ENCODE results near the gene LGI2.
"Not testable (repeated sequence)": the region's sequence is repeated elsewhere in the genome, so short reads cannot be mapped to it uniquely, and the experiment has no call there.

LGI2 gene

GRCh38 chr4:25030277-25031076 is at the start of gene LGI2:
Gene LGI2, minus strand, starts transcription at chr4:25030946. Its CDS starts 253 bp downstream, at chr4:25030693.
- peak; percentile 40 for DNase-seq

- DNase-seq = no peak
Measured at GRCh38 chr4:25078523-25078922, 47.8 kb upstream of the LGI2 start.

DNA sequence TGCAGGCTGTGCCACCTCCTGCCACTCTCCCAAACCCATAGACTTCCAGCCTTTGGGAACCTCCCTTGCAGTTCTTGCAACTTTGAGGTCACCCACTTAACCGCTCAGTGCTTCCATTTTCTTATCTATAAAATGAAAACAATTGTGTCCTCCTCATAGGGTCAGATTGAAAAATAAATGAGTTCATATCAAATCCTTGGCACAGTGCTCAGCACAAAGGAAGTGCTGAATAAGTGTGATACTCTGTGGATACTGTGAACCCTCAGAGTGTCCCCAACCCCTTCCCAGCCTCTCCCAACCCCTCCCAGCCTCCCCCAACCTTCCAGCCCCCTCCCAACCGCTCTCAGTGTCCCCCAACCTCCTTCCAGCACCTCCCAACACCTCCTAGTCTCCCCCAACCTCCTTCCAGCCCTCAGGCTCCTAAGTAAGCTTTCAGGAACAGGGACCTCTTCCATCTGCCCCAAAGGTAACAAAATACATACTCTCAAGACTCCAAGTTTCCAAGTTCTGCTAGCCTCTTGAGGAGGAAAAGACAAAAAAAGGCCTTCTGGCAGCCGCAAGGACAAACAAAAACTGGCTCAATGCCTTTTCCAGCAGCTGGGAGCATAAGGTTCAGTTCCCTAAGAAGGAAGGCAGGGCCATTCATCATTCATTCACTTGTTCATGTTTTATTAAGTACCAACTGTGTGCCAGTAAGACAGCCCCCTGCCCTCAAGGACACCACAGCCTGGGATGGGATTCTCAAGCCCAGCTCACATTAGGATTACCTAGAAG is 46.1 kb upstream of the LGI2 start:
- no peak for DNase-seq

- DNase-seq = no peak
Measured at GRCh38 chr4:25075851-25076250, 45.1 kb upstream of the LGI2 start.

GRCh38 chr4:25075129-25075528 is 44.4 kb upstream of the LGI2 start:
- no peak for DNase-seq

DNA sequence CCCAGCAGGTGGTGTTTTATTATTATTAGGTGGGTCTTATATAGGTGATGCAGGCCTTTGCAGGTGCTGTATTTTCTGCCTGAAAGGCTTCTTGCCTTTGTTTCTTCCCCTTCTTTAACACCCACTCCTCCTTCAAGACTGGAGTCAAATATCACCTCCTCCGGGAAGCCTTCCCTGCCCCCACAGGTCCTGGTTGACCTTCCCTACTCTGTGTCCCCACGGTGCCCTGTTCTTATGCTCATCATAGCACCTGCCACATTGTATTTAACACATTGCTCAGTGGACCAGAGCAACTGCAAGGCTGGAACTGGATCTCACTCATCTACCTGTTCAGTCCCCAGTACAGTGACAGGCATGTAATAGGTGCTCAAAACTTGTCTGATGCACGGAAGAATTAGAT is 39.8 kb upstream of the LGI2 start:
- no peak for DNase-seq

DNA sequence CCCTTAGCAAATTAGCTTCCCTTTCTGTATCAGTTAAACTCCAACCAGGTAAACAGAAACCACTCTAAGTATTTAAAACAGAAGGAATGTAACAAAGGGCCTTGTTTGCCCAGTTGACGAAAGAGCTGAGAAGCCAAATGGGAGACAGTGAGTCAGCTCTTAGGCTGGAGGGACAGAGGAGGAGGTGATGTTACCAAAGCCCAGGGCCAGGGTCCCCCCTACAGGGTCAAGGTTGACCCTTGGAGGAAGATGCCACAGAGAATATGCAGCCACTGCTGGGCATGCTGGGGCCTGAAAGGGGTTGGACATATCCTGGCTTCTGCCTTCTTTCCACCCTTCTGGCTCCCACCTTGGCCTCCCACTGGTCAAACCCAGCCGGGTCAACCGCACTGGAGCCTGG is 38.3 kb upstream of the LGI2 start:
- no peak for DNase-seq

DNA sequence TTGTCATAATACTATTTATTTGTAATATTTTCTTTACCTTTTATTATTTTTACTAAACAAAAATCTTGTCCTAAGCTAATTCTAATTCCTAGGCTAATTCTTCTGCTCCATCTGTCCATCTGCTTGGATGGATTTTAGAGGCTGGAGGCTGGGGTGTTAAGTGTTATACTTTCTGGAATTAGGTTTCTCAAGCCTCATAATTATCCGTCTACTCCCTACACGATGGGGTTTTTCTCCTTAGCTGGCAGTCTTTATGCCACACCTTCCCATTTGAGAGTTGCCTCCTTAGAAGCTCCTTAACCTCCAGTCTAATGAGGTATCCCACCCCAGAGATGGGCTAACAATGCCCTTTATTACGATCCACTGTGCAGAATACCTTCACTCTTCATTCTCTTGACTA is 37.6 kb upstream of the LGI2 start:
- no peak for DNase-seq

DNA sequence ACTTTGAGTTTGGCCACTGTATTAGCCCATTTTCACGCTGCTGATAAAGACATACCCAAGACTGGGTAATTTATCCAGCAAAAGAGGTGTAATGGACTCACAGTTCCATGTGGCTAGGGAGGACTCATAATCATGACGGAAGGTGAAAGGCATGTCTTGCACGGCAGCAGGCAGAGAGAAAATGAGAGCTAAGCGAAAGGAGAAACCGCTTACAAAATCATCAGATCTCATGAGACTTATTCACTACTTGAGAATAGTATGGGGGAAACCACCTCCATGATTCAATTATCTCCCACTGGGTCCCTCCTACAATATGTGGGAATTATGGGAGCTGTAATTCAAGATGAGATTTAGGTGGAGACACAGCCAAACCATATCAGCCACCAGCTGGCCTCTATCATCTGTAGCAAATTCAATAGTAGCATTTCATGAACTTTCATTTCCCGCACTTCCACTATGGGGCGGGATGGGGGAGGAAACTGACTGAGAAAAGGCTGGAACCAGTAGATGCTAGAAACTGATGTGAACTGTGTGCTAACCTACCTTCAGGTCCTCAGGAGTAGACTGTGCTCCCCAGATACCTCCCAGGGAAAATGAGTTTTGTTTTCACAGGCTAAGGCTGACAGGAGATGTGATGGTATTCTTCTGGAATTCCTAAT is 35.3 kb upstream of the LGI2 start:
- DNase-seq = no peak

GRCh38 chr4:25065431-25065858 is 34.7 kb upstream of the LGI2 start:
- DNase-seq = no peak

GRCh38 chr4:25064447-25064846 is 33.7 kb upstream of the LGI2 start:
- DNase-seq = not testable (repeated sequence)

- DNase-seq = no peak
Measured at GRCh38 chr4:25063116-25063515, 32.4 kb upstream of the LGI2 start.

DNA sequence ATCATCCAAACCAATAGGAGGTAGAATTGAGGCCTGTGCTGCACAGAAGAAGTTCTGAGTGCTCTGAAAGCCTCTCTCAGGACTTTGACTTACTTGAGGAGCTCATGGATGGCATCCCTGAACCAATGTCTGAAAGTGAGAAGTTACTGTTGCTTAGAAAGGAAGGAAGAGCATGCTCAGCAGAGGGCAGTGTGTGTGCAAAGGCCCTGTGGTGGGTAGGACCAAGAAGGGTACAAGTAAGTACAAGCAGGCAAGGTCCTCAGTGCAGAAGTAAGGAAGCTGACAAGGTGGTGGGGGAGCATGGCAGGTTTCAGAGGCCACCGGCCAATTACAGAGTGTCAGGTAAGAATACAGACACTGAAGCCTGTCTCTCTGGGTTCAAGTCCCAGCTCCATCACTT is 31.4 kb upstream of the LGI2 start:
- no peak for DNase-seq

- DNase-seq = no peak
Measured at GRCh38 chr4:25061602-25062001, 30.9 kb upstream of the LGI2 start.

DNA sequence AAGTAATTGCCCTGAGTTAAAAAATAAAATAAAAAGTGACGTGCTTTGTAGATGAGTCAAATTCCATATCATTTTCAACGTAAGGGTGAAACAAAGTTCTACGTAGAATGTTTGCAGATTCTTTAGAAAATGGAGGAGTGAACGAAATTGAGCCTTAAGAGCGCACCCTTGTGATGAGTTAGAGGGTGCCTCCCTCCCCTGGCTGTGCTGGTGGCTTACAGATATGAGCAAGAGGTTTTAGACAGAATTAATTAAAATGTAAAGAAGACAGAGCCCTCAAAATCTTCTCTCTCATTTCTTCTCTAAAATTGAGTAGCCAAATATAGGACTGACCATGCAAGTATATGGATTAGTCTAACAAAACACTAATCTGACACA is 30.2 kb upstream of the LGI2 start:
- no peak for DNase-seq

DNA sequence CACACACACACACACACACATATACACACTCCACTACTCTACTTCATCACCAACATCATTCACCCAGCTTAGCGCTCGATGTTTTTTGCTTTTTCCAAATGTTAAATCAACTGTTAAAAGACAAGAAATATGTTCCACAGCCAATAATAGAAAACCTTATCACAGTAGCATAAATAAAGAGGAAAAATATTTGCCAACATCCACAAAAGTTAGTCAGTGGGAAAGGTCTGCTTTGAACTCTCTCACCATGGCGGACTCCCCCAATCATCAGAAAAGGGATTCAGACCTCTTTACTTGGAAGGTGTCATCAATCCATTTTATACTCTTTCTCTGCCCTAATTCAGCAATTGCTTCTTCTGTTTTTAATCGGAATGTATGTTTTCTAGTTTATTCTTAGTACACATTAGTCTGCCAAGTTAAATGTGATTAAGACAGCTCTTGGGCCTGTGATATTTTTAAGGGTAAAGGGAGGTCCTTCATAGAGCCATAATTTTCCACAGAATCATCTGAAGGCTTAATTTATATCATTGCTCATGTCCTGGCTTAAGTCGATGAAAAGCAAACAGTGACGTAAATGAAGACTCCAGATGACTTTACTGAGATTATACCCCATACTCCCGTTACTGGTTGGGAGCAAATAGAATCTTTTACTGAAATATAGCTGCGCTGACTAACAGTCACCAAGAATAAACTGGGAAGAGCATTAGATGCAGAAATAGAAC is 29.7 kb upstream of the LGI2 start:
- DNase-seq = no peak

DNA sequence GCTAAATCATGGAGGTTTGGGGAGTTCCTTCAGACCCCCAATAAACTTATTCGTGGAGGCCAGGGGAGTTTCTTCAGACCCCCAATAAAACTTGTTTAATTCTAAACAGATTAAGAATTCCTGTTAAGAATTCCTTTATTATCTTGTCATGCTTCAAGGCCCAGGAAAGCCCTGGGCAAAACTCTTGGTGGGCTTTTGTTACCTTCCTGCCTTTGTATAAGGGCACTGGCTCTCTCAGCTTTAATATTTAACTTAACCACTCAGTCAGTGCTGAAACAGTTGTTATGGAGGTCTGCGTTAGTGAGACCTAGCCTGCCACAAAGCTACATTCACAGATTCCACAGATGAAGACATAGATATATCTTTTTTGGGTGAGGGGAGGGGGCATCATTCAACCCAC is 29.0 kb upstream of the LGI2 start:
- no peak for DNase-seq

GRCh38 chr4:25058796-25059195 is 28.1 kb upstream of the LGI2 start:
- no peak for DNase-seq

DNA sequence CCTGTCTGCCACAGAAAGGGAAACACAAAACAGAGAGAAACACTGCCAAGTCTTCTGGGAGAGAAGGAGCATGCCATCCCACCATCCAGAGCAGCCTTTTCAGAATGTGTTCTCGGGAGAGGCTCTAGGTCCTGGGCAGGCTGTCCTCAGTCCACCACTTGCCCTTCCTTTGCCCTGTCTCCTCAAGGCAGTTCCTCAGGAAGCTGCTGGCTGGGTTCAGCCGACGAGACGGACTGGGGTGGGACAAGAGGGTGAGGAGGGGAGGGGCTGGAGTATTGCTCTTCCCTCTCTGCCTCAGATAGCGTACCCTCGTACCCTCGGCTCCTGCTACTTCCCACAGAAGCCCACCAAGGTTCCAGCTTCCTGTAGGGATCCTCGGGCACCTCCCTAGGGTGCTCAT is 26.6 kb upstream of the LGI2 start:
- no peak for DNase-seq

DNA sequence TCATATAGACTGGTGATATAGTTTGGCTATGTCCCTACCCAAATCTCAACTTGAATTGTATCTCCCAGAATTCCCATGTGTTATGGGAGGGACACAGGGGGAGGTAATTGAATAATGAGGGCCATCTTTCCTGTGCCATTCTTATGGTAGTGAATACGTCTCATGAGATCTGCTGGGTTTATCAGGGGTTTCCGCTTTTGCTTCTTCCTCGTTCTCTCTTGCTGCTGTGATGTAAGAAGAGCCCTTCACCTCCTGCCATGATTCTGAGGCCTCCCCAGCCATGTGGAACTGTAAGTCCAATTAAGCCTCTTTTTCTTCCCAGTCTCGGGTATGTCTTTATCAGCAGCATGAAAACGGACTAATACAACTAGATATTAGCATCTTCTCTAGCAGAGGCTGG is 21.3 kb upstream of the LGI2 start:
- DNase-seq = not testable (repeated sequence)

- peak; percentile 15 for DNase-seq
Measured at GRCh38 chr4:25051534-25051933, 20.8 kb upstream of the LGI2 start.

GRCh38 chr4:25050370-25051078 is 19.8 kb upstream of the LGI2 start:
- DNase-seq = no peak

DNA sequence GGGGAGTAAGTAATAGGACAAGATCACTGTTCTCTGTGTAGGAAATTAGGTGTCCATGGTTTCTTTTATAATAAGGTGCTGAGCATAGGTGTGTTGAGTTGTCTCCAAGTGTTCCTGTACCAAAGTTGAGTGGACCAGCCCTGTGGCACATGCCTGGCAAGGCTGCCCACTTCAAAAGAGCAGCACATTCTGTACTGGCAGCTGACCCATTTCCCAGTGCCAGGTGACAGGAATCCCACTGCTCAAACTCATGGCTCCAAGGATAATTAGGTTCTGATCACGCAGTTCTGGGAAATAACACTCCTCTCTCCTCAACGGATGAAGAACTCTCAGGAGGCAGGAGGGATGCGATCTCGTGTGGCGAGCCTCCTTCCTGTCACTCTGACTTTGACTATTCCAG is 12.8 kb upstream of the LGI2 start:
- DNase-seq = no peak

Measured in fibroblast of skin of right biceps (primary cell).